ENCODE data around the gene PCDHGC3.

The PCDHGC3 gene

DNA sequence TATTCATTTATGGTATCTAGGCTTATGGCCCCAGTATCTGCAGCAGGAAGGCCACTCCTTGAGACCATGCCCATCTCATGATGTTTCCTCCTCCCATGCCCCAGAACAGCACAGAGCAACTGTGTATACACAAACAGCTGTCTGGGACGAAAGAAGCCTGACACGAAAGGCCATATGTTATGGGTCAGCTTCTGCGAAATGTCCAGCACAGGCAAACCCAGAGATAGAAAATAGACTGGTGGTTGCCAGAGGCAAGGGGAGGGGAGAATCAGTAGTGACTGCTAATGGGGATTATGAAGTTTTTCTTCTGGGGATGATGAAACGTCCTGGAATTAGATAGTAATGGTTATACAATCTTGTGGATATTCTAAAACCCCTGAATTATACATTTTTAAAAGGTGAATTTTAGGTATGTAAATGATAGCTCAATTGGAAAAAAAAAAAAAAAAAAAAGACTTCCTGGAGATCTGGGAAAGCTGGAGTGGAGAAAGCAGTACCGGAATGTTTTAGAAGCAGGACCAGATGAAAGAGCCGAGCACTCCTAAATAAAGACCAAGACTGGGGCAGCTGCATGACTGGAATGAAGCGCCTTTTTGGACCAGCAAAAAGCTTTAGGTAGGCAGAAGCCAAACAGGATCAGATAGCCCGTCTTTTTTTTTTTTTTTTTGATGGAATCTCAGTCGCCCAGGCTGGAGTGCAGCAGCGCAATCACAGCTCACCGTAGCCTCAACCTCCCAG, 42.3 kb downstream of the PCDHGC3 start:
- no peak overlapping the region for H3K4me3 ChIP-seq (ENCODE audit: low read length)
- no peak for DNase-seq (ENCODE audit: low read depth, low spot score)

- no peak overlapping the region for H3K4me3 ChIP-seq (ENCODE audit: low read length)
- no peak for DNase-seq (ENCODE audit: low read depth, low spot score)
Observed at GRCh38 chr5:141518618-141519015, 42.9 kb downstream of the PCDHGC3 start.

DNA sequence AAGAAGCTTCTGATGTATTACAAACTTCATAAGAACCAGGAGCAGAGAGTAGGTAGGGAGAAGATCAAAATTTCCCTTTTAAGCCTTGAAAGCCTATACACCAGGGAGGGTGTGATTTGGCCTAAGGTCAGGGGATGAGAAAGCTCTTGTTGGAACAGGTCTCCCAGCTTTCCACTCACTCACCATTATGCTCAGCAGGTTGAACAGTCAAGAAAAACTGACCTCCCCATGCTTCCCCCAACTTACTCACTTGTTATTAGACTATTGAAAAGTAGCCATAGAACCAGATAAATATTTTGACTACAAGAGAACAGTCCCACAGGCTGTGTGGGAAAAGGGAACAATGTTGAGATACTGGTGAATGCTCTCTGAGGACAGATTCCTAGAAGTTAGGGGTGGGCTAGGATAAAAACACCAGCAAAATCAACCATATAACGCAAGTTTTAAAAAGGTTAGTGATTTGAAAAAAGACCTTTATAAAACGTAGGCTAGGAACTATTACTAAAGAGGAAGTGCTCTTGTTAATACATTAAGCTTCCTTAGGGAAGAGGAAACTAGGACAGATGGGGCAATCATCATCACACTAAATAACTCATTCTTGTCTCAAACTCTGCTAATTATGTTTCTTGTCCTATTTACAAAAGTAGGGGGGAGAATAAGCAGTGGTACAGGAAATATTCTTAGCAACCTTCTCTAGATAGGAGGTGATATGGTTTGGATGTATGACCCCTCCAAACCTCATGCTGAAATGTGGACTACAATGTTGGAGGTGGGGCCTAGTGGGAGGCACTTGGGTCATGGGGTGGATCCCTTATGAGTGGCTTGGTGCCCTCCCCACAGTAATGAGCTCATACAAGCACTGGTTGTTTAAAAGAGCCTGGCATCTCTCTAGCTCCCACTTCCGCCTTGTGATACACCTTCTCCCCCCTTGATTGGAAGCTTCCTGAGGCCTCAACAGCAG, 44.1 kb downstream of the PCDHGC3 start:
- H3K4me3 ChIP-seq (ENCODE audit: low read length) = no peak overlapping the region
- DNase-seq (ENCODE audit: low read depth, low spot score) = no peak

DNA sequence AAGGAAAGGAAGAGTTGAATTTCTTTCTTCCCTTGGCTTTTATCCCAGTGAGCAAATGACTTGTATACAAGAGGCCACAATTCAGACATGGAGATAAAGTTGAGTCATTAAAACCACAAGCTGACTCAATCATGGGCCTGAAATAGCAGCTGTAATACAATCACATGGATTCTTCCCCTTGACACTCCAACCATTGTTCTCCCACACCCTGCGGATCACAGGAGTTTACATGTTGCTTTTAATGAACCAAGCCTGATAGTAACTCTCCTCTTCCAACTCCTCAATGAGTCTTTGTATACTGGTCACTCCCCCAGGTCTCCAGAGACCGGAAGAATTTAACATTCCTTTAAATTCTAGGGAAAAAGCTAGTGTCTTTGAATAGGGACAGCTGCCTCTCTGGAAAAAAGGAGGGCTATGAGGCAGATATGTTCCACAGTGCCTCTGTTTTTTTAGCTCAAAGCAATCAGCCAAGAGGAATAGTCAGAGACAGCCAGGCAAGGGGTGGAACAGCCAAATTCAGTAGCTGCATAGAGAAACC, 45.5 kb downstream of the PCDHGC3 start:
- no peak overlapping the region for H3K4me3 ChIP-seq (ENCODE audit: low read length)
- no peak for DNase-seq (ENCODE audit: low read depth, low spot score)

GRCh38 chr5:141522301-141522700, 46.5 kb downstream of the PCDHGC3 start:
- DNase-seq (ENCODE audit: low read depth, low spot score) = no peak
- no peak overlapping the region for H3K4me3 ChIP-seq (ENCODE audit: low read length)

DNA sequence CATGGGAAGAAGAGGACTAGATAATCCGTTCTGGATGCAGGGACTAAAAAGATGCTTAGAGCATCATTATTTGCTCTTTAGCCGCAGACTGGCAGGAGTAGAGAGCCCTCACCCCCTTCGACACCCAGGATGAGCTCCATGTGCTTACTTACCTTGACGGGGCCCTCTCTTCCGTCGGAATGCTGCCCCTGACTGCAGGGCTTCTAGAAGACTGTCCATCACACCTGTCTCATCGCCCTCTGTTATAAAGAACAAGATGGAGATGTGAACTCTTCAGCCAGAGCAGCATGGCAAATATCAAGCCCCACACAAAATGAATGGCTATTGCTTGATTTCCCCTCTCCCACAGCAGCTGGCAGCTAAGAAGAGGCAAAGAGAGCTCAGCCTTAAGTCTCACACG, 48.2 kb downstream of the PCDHGC3 start:
- H3K4me3 ChIP-seq (ENCODE audit: low read length) = no peak overlapping the region

GRCh38 chr5:141524604-141525597, 49.1 kb downstream of the PCDHGC3 start:
- DNase-seq (ENCODE audit: low read depth, low spot score) = peak; percentile 12
- H3K4me3 ChIP-seq (ENCODE audit: low read length) = no peak overlapping the region

More for the DNA sequence above, 48.2 kb downstream of the PCDHGC3 start:
- DNase-seq (ENCODE audit: low read depth, low spot score) = no peak

GRCh38 chr5:141525653-141526052, 49.9 kb downstream of the PCDHGC3 start:
- DNase-seq (ENCODE audit: low read depth, low spot score) = no peak
- H3K4me3 ChIP-seq (ENCODE audit: low read length) = no peak overlapping the region

- no peak for DNase-seq (ENCODE audit: low read depth, low spot score)
- H3K4me3 ChIP-seq (ENCODE audit: low read length) = no peak overlapping the region
Observed at GRCh38 chr5:141527426-141527825, 51.7 kb downstream of the PCDHGC3 start.
